ENCODE data around the gene RELN. TPM values are rescaled to one million over a fixed set of nuclear protein-coding genes. Genes with fewer than 3 reads are reported as not detected.

The RELN gene
- polyA plus RNA-seq, 3 donors = 9.3 to 12.0 (median 12.0) TPM

DNA sequence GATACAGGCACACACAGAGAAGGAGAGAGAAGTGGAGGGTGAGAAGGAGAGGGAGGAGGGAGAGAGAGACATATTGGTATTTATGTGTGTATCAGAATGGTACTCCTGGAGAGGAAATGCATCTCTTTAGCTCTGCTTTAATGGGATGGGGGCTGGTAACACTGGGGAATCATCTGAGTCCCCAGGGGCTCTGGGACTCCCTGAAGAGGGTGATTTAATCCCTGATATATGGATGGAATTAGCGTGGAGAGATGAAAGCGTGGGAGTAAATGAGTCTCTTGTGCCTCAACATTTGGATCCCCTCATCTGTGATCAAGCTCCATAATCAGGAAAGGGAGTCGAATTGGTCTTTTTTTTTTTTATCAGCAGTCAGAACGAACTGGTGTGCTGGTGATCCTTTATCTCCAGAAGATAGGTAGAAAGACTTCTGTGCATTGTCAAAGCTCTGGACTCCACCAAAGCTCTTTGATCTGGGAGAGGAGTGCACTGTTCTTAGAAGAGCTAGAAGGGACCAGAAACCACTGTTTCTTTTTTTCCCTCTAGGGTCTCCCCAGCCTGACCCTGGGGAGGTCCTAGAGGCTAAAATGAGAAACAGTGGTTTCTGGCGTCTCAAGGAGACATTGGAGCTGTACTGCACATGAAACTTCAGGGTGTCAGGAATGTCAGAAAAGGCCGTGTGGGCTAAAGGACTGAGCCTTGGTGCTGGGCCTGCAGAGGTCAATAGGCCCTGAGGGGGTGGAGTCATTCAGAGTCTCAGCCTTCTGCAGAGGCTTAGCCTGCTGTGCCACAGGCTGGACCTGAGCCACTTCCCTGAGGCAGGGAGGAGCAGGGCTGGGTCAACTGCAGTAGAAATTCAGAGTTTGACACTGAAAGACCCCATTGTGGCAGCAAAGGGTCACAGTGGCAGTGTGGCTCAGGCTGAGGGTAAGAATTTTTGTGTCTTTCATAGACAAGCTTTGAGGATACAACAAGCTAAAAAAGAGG, 309.0 kb downstream of the RELN start:
- DNase-seq (ENCODE audit: extremely low read depth in 1 of 11, low read depth in 9 of 11, low spot score in 4 of 11) = no peak

DNA sequence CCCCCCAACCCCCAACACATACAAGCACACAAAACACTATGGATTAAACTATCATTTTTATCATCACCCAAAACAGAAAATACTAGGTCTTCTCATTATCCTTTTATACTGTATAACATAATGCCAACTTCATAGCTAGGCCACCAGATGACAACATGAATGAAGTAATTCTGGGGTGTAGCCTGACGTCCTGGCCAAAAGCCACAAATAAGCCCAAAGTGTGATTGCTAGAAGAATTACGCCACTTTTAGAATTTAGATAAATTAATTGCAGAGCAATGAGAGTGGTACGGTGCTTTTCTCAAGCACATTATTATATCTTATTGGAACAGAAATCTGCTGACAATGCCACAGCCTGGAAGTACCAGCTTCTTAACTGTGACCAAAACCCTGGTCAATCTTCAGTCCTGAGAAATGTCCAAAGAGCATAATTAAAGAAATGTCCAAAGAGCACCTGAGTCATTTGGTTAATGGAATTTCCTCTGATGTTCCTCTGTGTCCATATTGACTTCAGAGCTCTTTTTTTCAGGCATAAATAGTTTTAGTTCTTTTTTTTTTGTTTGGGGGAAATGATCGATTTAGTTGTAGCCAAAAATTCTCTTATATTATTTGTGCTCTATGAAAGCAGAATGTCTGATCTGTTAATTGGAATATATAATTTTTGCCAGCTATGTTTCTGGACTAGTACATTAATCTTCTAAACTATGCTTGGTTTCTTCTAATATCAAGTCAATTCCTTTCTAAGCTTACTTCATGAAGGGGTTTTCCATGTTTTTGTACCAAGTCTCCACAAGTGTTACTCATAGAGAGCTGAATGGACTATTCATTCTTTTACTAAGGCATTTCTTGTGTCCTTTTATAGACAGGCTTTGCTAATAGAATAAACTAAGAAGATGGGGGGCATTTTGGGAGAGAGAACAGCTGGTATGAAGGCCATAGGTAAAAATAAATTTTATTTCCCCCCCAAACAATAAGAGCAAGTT, 310.0 kb downstream of the RELN start:
- no peak for DNase-seq (ENCODE audit: extremely low read depth in 1 of 11, low read depth in 9 of 11, low spot score in 4 of 11)

DNA sequence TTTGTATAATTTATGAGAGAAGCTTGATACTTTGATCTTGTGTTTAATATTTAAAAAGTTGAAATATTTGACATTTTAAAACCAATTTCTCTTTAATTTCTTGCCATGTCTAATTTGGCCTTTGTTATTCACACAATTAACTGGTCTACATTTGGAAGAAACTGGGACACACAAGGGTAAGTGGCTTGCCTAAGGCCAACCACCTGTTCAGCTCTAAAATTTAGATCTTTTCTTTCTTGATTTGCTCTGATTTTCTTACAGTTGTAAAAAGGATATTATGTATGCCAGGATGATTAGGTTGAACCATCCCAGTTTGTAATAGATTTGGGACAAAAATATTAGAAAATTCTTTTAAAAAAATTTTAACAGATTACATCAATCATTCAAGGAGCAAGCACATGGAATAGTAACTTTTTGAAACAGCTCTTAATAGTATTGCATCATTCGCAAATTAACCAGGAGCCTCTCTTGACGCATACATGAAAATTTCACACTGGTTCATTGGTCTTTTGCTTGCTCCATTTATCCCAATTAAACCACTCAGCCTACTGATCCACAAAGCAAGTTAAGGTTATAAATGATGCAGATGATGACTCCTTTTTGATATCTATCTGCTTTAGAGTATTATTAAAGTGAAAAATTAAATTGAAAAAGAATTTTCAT, 321.0 kb downstream of the RELN start:
- no peak for DNase-seq (ENCODE audit: extremely low read depth in 1 of 11, low read depth in 9 of 11, low spot score in 4 of 11)

DNA sequence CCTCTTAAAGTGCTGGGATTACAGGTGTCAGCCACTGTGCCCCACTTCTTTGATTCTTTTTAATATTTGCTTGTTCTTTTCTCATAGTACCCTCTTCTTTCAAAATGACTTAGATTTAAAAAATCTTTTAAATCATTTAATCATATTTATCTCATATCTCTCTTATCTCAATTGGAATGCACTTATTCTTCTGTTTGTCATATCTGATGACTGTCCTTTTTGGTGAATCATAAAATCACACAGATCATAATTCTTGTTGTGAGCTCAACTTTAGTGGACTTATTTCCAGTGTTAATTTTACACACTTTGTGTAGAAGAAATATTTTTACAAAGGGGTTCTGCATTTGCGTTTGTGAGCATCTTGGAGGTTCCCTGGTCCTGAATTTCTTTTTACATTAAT, 323.1 kb downstream of the RELN start:
- DNase-seq (ENCODE audit: extremely low read depth in 1 of 11, low read depth in 9 of 11, low spot score in 4 of 11) = no peak

DNA sequence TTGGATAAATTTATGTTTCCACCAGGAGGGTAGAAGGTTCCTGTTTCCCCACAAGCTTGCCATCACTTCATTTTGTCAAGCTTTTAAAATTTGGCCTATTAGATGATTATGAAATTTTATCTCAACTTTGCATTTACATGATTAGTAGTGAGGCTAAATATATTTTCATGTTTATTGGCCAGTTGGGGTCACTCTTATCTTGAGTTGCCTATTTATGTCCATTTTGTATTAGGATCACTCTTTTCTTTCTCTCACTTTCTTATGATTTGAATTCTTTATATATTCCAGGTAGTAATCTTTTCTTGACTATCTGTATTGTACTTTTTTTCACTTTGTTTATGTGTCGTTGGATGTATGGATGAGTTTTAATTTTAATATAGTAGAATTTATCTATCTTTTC, 324.9 kb downstream of the RELN start:
- no peak for DNase-seq (ENCODE audit: extremely low read depth in 1 of 11, low read depth in 9 of 11, low spot score in 4 of 11)

DNA sequence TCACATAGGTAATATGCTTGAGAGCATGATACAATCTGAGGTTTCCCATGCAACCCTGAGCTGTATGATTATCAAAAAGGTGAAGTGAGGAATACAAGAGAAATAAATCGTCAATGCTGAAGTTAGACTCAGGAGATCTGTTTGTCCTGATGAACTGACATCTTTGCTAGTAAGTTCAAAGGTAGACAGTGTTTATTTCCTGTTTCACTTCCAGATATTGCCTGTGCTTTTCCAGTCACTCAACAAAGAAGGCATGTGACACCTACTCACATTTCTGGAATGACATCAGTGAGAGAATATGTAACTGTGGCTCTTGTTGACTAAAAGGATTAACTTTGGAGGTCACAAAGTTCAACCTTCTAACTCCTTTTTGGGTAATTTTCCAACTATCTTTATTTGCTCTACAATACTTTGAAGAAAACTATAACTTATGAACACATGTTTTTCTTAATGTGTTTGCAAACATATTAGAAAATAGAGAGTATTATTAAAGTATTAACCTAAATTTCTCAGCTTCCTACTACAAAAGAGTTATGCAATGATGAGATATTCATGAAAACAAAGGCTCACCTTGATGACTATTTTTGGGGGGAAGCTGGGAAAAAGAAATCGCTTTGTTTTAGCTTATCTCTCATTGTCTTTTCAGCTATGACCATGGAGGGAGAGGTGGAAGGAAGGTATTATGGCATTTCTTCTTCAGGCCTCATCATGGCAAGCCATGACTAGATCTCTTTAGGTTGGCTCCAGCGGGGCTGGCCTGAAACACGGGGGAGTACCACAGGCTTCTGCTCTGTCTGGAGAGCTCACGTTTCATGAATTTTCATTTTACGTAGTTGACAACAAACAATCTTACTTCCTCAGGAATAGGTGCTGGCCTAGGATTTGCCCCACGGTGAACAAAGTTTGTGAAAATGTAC, 328.7 kb downstream of the RELN start:
- DNase-seq (ENCODE audit: extremely low read depth in 1 of 11, low read depth in 9 of 11, low spot score in 4 of 11) = no peak

DNA sequence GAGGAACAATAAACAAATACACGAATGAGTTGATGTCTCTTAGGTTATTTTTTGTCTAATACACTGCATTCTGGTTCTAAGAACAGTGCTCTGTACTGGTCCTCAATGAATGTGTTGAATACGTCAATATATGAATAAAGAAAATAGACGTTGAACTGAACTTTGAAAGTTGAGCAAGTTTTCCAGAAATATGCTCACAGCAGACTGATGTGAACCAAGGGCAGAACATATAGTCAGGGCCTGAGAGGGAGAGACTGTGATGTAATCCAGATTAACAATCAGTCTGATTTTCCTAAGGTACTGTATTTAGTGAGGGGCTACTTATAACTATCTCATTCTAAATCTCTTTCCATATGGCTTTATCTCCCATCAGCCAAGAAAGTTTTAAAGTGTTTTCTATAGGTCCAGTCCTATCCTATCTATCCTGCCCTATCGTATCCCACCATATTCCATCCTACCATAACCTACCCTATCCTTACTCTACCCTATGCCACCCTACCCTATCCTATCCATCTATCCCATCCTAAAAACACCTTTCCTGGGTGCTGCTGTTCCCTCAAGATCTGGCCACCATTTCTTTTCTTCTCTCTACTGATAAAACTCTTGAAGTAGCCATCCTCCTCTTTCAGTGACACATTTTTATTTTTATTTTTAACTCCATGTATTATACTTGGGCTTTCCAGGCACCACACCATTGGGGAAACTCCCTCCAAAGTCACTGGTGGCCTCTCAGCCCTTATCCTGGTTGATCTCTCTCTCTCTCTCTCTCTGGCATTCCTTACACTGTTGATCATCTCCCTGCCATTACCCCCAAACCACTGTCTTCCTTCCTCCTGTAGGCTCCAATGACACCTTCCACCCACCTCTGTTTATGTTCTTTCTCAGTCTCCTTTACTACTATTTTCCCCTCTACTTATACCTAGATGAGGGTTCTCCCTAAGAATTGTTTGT, 331.1 kb downstream of the RELN start:
- no peak for DNase-seq (ENCODE audit: extremely low read depth in 1 of 11, low read depth in 9 of 11, low spot score in 4 of 11)

DNA sequence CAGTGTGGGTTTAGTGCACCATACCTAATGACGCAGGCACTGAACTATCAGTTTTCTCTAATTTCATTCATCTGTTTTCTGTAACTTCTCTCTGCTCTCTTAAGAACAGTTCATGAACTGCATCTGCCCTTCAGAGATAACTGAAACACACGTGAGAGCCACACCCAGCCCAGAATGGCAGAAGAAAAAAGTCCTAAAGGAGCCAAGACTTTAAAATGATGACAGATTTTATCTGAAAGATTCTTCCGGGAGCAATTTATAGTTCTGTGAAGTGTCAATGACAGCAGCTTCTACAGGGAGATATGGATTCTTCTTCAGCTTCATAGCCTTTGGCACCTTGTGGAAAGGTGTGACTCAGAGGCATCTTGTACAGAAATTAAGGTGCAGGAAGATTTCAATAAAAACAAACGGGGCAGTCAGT, 332.0 kb downstream of the RELN start:
- DNase-seq (ENCODE audit: extremely low read depth in 1 of 11, low read depth in 9 of 11, low spot score in 4 of 11) = no peak

DNA sequence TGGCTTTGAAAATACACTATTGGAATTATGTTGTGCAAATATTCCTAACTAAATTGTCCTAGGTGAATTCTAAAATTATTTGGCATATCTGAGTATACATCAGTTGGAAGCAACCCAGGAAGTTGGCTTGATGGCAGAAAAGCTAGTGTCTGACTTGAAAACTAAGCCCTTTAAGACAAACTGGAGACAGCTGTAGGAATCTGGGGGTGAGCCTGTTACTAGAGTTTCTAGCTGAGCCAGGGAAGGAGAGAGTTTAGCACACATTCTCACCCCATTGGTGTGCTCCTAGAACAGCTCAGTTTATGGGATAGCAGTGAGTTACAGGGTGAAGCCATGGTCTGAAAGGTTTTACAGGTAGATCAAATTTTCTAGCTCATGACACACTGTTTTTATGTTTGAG, 333.2 kb downstream of the RELN start:
- no peak for DNase-seq (ENCODE audit: extremely low read depth in 1 of 11, low read depth in 9 of 11, low spot score in 4 of 11)

DNA sequence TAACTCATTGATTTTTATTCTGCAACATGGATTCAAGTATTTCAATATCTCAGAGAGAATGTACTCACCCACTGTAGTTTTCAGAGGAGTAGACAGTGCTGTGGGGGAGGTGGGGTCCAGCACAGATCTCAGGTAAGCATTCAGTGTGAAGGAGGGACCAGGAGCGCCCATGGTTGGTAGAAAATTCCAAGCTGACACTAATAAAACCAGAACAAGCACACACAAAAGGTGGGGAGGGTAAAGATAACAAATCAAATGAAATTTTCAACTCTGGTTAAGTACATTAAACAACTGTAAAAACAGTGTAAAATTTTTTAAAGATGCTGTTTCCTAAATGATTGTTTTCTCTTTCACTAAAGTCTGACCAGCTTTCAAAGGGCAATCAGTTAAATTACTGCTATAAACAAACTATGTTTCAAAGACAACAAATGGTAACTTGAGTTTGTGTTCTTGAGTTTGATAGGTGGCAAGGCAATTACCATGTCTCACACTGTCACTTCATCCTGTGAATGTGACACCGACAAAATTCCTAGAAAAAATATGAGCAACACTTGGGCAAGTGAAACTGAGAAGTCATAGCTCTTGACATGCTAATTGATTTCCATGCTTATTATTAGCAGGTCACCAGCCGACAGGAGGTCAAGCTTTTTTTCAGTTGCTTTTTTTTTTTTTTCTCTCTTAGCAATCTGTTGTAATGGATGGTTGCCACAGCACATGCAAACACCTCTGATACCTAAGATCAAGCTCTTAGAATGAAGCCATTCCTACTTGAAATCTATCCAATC, 337.7 kb downstream of the RELN start:
- DNase-seq (ENCODE audit: extremely low read depth in 1 of 11, low read depth in 9 of 11, low spot score in 4 of 11) = peak in 6 of 11 donors; percentile 2 to 30 (median 8)

DNA sequence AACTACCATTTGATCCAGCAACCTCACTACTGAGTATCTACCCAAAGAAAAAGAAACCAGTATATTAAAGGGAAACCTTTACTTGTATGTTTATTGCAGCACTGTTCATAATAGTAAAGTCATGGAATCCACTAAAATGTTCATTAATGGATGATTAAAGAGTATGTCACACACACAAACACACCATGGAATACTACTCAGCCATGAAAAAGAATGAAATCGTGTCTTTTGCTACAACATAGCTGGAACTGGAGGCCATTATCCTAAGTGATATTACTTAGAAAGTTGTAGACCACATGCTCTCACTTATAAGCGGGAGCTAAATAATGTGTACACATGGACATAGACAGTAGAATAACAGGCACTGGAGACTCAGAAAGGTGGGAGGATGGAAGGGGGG, 340.4 kb downstream of the RELN start:
- DNase-seq (ENCODE audit: extremely low read depth in 1 of 11, low read depth in 9 of 11, low spot score in 4 of 11) = no peak

DNA sequence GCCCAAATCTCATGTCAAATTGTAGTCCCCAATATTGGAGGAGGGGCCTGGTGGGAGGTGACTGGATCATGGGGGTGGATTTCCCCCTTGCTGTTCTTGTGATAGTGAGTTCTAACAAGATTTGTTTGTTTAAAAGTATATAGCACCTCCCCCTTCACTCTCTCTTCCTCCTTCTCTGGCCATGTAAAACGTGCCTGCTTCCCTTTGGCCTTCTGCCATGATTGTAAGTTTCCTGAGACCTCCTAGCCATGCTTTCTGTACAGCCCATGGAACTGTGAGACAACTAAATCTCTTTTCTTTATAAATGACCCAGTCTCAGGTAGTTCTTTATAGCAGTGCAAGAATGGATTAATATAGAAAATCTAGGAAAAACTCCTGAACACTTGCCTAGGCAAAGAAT, 341.3 kb downstream of the RELN start:
- DNase-seq (ENCODE audit: extremely low read depth in 1 of 11, low read depth in 9 of 11, low spot score in 4 of 11) = no peak

DNA sequence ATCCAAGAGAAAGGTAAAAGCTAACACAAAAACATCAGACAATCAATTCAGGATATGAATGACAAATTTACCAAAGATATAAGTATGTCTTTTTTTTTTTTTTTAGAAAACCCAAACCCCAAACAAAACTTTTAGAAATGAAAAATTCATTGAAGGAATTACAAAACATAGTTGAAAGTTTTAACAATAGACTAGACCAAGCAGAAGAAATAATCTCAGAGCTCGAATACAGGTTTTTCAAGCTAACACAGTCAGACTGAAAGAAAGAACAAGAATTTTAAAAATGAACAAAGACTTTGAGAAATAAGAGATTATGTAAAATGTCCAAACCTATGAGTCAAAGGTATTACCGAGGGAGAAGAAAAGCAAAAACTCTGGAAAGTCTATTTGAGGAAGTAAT, 345.1 kb downstream of the RELN start:
- DNase-seq (ENCODE audit: extremely low read depth in 1 of 11, low read depth in 9 of 11, low spot score in 4 of 11) = no peak

DNA sequence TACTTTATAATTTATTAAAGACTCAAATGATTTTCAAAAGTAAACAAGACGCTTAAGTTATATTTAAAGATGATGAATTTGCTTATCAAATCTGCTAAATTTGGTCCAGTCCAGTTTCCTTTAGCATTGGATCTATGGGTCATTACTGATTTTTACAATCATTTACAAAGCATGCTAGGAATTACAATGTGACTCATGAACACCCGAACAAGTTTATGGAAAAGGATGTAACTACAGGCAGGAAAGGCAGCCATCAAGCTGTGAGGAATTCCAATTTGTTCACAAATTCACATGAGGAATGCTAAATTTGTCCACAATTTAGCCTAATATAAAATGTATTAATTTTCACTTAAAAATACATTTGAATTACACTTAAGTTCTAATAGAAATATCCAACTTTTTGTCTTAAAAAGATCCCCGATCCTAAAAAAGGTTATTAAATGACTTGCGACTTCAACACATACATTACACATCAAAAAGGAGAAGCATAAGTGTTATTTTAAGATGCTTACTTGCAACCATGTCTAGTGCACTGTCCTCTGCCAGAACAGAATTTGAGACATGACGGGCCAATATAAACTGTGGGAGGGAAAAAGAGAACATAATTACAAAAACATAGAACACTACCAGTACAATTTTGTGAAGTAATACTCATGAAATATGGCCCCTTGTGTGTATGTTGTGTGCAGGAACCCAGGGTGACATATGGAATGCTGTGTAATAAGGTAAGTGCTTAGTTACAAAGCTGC, 349.3 kb downstream of the RELN start:
- DNase-seq (ENCODE audit: extremely low read depth in 1 of 11, low read depth in 9 of 11, low spot score in 4 of 11) = no peak

DNA sequence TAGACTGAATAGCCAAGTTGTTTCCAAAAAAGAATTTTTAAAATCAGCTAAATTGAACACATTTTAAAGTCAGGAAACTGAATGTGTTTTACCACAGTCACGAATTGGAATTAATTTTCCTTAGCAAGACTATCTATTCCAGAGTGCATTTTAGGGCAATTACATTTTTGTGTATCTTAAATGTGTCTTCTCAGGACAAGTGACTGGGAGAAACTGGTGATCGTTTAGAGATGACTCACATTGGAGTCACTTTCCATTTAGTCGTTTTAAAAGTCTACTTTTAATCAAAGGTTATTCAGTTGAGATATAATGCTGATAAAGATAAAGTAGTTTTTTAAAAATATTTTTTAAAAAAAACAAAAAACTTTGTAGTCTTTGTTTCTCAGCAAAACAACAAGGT, 351.7 kb downstream of the RELN start:
- no peak for DNase-seq (ENCODE audit: extremely low read depth in 1 of 11, low read depth in 9 of 11, low spot score in 4 of 11)

DNA sequence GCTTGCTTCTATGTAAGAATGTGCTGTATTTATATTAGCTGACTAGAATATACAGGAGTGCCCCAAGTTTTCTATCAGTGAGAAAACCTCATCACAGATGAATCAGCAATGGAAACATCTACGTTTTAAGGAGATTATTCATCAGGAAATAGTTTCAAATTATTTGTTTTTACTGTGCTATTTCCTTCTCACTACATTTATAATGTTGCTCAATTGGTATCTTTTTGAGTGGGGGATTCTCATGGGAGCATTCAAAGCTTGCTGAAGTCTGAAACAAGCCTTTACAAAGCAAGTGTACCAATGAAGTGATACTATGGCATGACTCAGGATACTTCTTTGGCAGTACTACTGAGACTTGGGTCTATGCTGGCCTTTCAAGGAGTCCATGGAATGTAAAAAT, 352.4 kb downstream of the RELN start:
- DNase-seq (ENCODE audit: extremely low read depth in 1 of 11, low read depth in 9 of 11, low spot score in 4 of 11) = no peak
